Cardiac septum (tissue), 1 donor: Measurements from ENCODE around the gene ERN2. TPM values are rescaled to one million over a fixed set of nuclear protein-coding genes. Genes with fewer than 3 reads are reported as not detected.
A peak's percentile ranks its signal among the peaks of the same experiment; 100 is the strongest.

ENCODE experiments used
- DNase-seq: peaks from one replicate; pipeline ENCODE4 v3.0.0-alpha.2; 2020; ENCODE audit warnings: low spot score
- intact Hi-C: fragments of 100-400 bp; cut with DNase I; formaldehyde crosslinking; loops from one replicate; pipeline ENCODE4 v1.14.0; 2022
- total RNA-seq: library from RNA; stranded (reverse); fragmentation: NEBNext Ultra II Directional; extraction: Animal tissue kit (Norgen Biotek cat#: 25700); gene quantifications from one replicate; pipeline ENCODE4 v1.2.1, GENCODE V29; 2021
- donor health status: DM: no; HTN: no; CAD: no.

The ERN2 gene
- total RNA-seq, 1 donor from 2014 or later: not detected

GRCh38 chr16:23651943-23652468, 61.0 kb downstream of the ERN2 start:
- intact Hi-C loops: no loop called here
- DNase-seq: no peak

- intact Hi-C loops: no loop called here
- DNase-seq: no peak
Observed at GRCh38 chr16:23650674-23651416, 62.2 kb downstream of the ERN2 start.

GRCh38 chr16:23642246-23642774, 70.7 kb downstream of the ERN2 start:
- intact Hi-C loops: loop anchor here (5.0 kb wide), 1 partner anchor 85 kb away; the partner anchor contains the start of genes EARS2 and UBFD1
- no peak for DNase-seq

- intact Hi-C loops: loop anchor here (2.0 to 5.0 kb wide), 2 partner anchors 44 to 84 kb away; partner anchors contain the start of genes EARS2, NDUFAB1 and UBFD1
- peak; percentile 97 for DNase-seq
Observed at GRCh38 chr16:23640931-23641765, 71.9 kb downstream of the ERN2 start, which contains the start of the genes DCTN5 and PALB2. TSS of gene DCTN5 (plus strand) at chr16:23641466. CDS start at chr16:23641543, 77 bp downstream. TSS of gene PALB2 (minus strand) at chr16:23641310. CDS start at chr16:23641157, 153 bp downstream.

GRCh38 chr16:23640615-23640930, 72.4 kb downstream of the ERN2 start:
- intact Hi-C loops: loop anchor here (2.0 to 5.0 kb wide), 2 partner anchors 44 to 83 kb away; partner anchors contain the start of genes EARS2, NDUFAB1 and UBFD1
- no peak for DNase-seq

Other genes with a start within 250 kb of the ERN2 start
- gene GGA2, start 202.7 kb downstream of the ERN2 start, total RNA-seq: 38.1 TPM
- 16.4 TPM for gene EARS2, start 155.9 kb downstream of the ERN2 start, total RNA-seq
- 49.7 TPM for gene UBFD1, start 155.5 kb downstream of the ERN2 start, total RNA-seq
- 277 TPM for gene NDUFAB1, start 116.9 kb downstream of the ERN2 start, total RNA-seq
- 4.6 TPM for gene PALB2, start 71.9 kb downstream of the ERN2 start, total RNA-seq
- gene DCTN5, start 71.8 kb downstream of the ERN2 start, total RNA-seq: 38.4 TPM
- gene PLK1, start 34.3 kb downstream of the ERN2 start, total RNA-seq: 0.54 TPM
- gene CHP2, start 41.8 kb upstream of the ERN2 start, total RNA-seq: not detected
- gene PRKCB, start 122.8 kb upstream of the ERN2 start, total RNA-seq: 2.3 TPM